ENCODE results near the gene SYNE2.

SYNE2 gene

DNA sequence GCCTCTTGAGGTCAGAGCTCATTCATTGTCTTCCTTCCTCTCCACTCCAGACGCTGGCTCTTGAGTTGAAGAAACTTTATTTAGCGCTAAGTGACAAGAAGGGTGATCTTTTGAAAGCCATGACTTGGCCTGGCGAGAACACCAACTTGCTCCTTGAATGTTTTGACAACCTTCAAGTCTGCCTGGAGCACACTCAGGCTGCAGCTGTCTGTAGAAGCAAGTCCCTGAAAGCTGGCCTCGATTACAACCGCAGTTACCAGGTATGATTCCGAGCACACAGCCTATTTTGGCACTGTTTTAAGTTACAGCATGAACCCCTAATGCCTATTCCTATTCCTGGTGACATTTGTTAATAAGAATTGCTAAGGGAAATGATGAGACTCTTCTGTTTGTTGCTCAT, 273.7 kb downstream of the SYNE2 start:
- Histone ChIP-seq H3K27ac (ENCODE audit: insufficient read depth, low read depth, low read length, poor library complexity, severe bottlenecking) (no peak overlapping the region), H3K4me1 (ENCODE audit: control insufficient read depth, insufficient read depth, low read length) (no peaks in the 10 kb centered on the region), H3K27me3 (ENCODE audit: control insufficient read depth, insufficient read depth, low read length, poor library complexity, severe bottlenecking) (no peaks in the 10 kb centered on the region), H3K36me3 (ENCODE audit: control insufficient read depth, insufficient read depth, low read length) (peaks cover 53% of the 10 kb centered on the region), H3K4me3 (ENCODE audit: insufficient read depth, low read depth, low read length) (no peak overlapping the region), H3K9me3 (ENCODE audit: control insufficient read depth, low read length) (no peaks in the 10 kb centered on the region)
- 95 to 96% methylated on average over 6 of the region's 6 CpGs for WGBS, 2 experiments

DNA sequence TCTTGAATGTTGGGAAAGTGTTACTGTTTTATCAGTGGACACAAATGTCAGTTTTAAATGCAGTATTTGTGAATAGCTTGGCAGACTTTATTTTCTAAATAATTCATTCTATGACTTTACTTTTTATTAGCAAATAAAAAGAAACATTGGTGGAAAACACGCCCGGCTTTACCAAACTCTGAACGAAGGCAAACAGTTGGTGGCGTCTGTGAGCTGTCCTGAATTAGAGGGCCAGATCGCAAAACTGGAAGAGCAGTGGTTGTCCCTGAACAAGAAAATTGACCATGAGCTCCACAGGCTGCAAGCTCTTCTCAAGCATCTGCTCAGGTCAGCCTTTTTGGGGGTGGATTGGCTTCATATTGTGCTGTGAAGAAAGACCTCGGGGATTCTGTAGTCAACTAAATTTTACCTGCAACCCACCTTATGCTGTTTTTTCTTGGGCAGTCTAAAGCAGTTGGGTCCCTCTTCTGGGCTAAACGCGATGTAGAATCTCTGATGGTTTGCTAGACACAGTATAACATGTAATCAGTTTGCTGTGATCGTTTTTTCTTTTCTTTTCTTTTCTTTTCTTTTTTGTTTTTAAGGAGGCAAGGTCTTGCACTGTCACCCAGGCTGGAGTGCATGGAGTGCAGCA, 285.0 kb downstream of the SYNE2 start:
- Histone ChIP-seq H3K4me3 (ENCODE audit: insufficient read depth, low read depth, low read length) (no peak overlapping the region), H3K27ac (ENCODE audit: insufficient read depth, low read depth, low read length, poor library complexity, severe bottlenecking) (no peak overlapping the region), H3K27me3 (ENCODE audit: control insufficient read depth, insufficient read depth, low read length, poor library complexity, severe bottlenecking) (no peaks in the 10 kb centered on the region), H3K36me3 (ENCODE audit: control insufficient read depth, insufficient read depth, low read length) (peaks cover 24% of the 10 kb centered on the region), H3K4me1 (ENCODE audit: control insufficient read depth, insufficient read depth, low read length) (no peaks in the 10 kb centered on the region), H3K9me3 (ENCODE audit: control insufficient read depth, low read length) (no peaks in the 10 kb centered on the region)
- WGBS, 2 experiments, result 91 to 92% methylated on average over 9 of the region's 9 CpGs

DNA sequence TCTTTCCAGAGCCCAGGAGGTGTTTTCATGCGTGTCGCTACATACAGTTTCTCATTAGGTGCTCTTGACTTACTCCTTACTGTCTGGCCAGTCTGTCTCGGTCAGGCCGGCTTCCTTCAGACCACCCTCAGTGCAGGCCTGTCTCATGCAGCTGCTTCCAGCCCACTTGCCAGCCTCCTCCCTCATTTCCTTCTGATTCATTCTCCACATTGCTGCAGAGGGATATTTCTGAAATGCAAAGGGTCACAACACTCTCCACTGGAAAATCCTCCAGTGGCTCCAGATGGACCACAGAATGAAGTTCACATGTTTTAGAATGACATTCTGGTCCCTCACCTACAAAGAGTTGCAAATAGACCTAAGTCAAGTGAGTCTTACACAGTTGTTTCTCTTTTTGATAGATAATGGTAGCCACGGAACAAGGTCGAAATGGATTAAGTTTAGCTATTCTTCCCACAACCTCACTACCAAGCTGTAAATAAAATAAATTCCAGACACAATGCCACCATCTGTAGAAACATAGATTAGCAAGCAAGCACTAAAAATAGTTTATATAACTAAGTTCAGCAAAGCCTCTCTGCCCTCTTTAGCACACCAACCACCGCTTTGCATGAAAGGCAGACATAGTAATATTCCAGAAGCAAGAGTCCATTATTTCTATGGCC, 294.5 kb downstream of the SYNE2 start:
- H3K4me3 ChIP-seq (ENCODE audit: insufficient read depth, low read depth, low read length), result no peak overlapping the region
- WGBS, 2 experiments, result 96% methylated on average over 6 to 7 of the region's 7 CpGs
- no peaks in the 10 kb centered on the region for H3K9me3 ChIP-seq (ENCODE audit: control insufficient read depth, low read length)
- H3K36me3 ChIP-seq (ENCODE audit: control insufficient read depth, insufficient read depth, low read length), result peaks cover 30% of the 10 kb centered on the region
- no peaks in the 10 kb centered on the region for H3K4me1 ChIP-seq (ENCODE audit: control insufficient read depth, insufficient read depth, low read length)
- no peak overlapping the region for H3K27ac ChIP-seq (ENCODE audit: insufficient read depth, low read depth, low read length, poor library complexity, severe bottlenecking)
- no peaks in the 10 kb centered on the region for H3K27me3 ChIP-seq (ENCODE audit: control insufficient read depth, insufficient read depth, low read length, poor library complexity, severe bottlenecking)

DNA sequence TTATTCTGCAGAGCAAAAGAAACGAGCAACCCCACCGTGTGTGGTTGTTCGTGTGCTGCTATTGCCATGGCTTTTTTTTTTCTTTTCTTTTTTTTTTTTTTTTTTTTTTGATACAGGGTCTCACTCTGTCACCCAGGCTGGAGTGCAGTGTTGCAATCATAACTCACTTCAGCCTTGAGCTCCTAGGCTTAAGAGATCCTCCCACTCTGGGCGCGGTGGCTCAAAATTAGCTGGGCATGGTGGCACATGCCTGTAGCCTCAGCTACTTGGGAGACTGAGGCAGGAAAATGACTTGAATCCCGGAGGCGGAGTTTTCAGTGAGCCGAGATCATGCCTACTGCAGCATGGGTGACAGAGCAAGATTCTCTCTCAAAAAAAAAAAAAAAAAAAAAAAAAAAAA, 297.1 kb downstream of the SYNE2 start:
- no peaks in the 10 kb centered on the region for H3K27me3 ChIP-seq (ENCODE audit: control insufficient read depth, insufficient read depth, low read length, poor library complexity, severe bottlenecking)
- no peaks in the 10 kb centered on the region for H3K4me1 ChIP-seq (ENCODE audit: control insufficient read depth, insufficient read depth, low read length)
- no peaks in the 10 kb centered on the region for H3K9me3 ChIP-seq (ENCODE audit: control insufficient read depth, low read length)
- peaks cover 21% of the 10 kb centered on the region for H3K36me3 ChIP-seq (ENCODE audit: control insufficient read depth, insufficient read depth, low read length)
- H3K27ac ChIP-seq (ENCODE audit: insufficient read depth, low read depth, low read length, poor library complexity, severe bottlenecking), result no peak overlapping the region
- 83 to 91% methylated on average over 8 of the region's 8 CpGs for WGBS, 2 experiments
- no peak overlapping the region for H3K4me3 ChIP-seq (ENCODE audit: insufficient read depth, low read depth, low read length)

DNA sequence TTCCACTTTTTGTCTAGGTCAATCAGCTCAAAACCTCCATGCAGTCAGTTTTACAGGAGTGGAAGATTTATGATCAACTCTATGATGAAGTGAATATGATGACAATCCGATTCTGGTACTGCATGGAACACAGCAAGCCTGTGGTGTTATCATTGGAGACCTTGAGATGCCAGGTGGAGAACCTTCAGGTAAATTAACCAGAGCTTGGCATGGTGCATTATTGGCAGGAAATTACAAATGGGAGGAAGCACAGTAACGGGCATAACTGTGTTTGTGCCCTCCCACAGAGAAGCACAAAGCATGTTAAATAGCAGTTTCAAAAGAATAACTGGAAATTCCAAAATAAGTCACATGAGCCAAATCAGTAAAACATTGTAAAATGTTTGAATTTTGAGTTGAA, 305.8 kb downstream of the SYNE2 start:
- no peak overlapping the region for H3K4me3 ChIP-seq (ENCODE audit: insufficient read depth, low read depth, low read length)
- 95 to 96% methylated on average over 2 of the region's 2 CpGs for WGBS, 2 experiments
- peaks cover 18% of the 10 kb centered on the region for H3K36me3 ChIP-seq (ENCODE audit: control insufficient read depth, insufficient read depth, low read length)
- H3K27ac ChIP-seq (ENCODE audit: insufficient read depth, low read depth, low read length, poor library complexity, severe bottlenecking), result no peak overlapping the region
- no peaks in the 10 kb centered on the region for H3K4me1 ChIP-seq (ENCODE audit: control insufficient read depth, insufficient read depth, low read length)
- H3K27me3 ChIP-seq (ENCODE audit: control insufficient read depth, insufficient read depth, low read length, poor library complexity, severe bottlenecking), result no peaks in the 10 kb centered on the region
- H3K9me3 ChIP-seq (ENCODE audit: control insufficient read depth, low read length), result no peaks in the 10 kb centered on the region

DNA sequence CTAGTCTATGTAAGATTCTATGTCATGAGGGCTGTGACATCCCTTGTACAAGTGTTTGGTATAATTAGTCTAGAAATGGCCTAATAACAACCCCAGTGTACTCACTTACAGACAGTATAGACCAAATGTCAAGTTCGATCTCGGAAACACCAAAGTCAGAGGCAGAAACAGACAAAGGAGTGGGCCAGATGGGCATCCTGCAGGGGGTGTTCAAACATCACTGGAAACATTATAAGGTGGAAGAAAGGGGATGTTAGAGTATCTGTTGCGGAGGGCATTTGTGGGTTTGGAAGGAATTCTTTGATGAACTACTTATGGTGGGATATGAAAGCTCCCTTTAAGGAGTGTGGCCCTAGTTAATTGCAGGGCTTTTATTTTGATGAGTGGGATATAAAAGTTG, 306.8 kb downstream of the SYNE2 start:
- Histone ChIP-seq H3K27me3 (ENCODE audit: control insufficient read depth, insufficient read depth, low read length, poor library complexity, severe bottlenecking) (no peaks in the 10 kb centered on the region), H3K36me3 (ENCODE audit: control insufficient read depth, insufficient read depth, low read length) (peaks cover 17% of the 10 kb centered on the region), H3K4me1 (ENCODE audit: control insufficient read depth, insufficient read depth, low read length) (no peaks in the 10 kb centered on the region), H3K4me3 (ENCODE audit: insufficient read depth, low read depth, low read length) (no peak overlapping the region), H3K27ac (ENCODE audit: insufficient read depth, low read depth, low read length, poor library complexity, severe bottlenecking) (no peak overlapping the region), H3K9me3 (ENCODE audit: control insufficient read depth, low read length) (no peaks in the 10 kb centered on the region)
- 93 to 97% methylated on average over 3 of the region's 3 CpGs for WGBS, 2 experiments

DNA sequence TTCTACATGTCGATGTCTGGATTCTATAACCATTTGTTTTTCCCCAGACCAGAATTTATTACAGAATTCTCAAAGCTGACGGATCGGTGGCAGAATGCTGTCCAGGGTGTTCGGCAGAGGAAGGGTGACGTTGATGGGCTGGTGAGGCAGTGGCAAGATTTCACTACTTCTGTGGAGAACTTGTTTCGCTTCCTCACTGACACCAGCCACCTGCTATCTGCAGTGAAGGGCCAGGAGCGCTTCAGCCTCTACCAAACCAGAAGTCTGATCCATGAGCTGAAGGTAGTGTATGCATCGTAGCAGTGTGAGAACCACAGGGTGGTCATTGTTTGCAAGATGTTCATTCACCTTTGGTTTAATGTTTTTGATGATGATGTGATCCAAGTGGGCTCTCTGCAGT, 317.4 kb downstream of the SYNE2 start:
- Histone ChIP-seq H3K27ac (ENCODE audit: insufficient read depth, low read depth, low read length, poor library complexity, severe bottlenecking) (no peak overlapping the region), H3K27me3 (ENCODE audit: control insufficient read depth, insufficient read depth, low read length, poor library complexity, severe bottlenecking) (no peaks in the 10 kb centered on the region), H3K36me3 (ENCODE audit: control insufficient read depth, insufficient read depth, low read length) (peaks cover 15% of the 10 kb centered on the region), H3K4me3 (ENCODE audit: insufficient read depth, low read depth, low read length) (no peak overlapping the region), H3K9me3 (ENCODE audit: control insufficient read depth, low read length) (no peaks in the 10 kb centered on the region), H3K4me1 (ENCODE audit: control insufficient read depth, insufficient read depth, low read length) (no peaks in the 10 kb centered on the region)
- 97 to 98% methylated on average over 8 of the region's 8 CpGs for WGBS, 2 experiments

DNA sequence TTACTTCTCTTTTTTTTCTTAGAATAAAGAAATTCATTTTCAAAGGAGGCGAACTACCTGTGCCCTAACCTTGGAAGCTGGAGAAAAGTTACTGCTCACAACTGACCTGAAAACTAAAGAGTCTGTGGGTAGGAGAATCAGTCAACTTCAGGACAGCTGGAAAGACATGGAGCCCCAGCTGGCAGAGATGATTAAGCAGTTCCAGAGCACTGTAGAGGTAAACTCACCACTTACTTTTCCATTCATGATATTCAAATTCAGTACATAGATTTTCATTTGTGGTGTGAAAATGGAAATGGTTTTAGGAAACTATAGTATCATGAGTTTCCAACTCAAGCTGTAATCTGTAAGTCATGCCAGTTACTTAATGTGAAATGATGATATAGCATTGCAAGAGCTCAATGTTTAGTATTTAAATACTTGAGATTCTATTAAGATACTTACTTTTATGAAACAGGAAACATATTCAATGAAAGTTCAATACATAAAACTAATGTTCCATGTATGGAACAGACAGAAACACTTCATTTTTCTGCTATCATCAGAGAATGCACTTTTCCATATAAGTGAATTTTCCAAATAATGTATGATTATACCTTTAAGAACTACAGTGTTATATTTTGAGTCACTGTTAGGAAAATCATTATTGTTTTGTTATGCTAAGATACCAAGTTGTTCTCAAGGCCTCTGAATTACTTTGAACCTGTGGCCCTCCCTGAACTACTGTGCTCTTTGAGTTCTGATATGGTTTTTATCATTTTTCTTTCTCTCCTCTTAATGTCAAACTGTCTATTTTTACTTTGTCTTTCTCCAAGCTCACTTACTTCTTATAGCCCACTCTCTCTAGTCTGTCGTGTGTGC, 322.3 kb downstream of the SYNE2 start:
- H3K9me3 ChIP-seq (ENCODE audit: control insufficient read depth, low read length), result no peaks in the 10 kb centered on the region
- no peaks in the 10 kb centered on the region for H3K4me1 ChIP-seq (ENCODE audit: control insufficient read depth, insufficient read depth, low read length)
- H3K4me3 ChIP-seq (ENCODE audit: insufficient read depth, low read depth, low read length), result no peak overlapping the region
- H3K36me3 ChIP-seq (ENCODE audit: control insufficient read depth, insufficient read depth, low read length), result peaks cover 11% of the 10 kb centered on the region
- 89 to 93% methylated on average over 1 of the region's 2 CpGs for WGBS, 2 experiments
- H3K27me3 ChIP-seq (ENCODE audit: control insufficient read depth, insufficient read depth, low read length, poor library complexity, severe bottlenecking), result no peaks in the 10 kb centered on the region
- no peak overlapping the region for H3K27ac ChIP-seq (ENCODE audit: insufficient read depth, low read depth, low read length, poor library complexity, severe bottlenecking)

DNA sequence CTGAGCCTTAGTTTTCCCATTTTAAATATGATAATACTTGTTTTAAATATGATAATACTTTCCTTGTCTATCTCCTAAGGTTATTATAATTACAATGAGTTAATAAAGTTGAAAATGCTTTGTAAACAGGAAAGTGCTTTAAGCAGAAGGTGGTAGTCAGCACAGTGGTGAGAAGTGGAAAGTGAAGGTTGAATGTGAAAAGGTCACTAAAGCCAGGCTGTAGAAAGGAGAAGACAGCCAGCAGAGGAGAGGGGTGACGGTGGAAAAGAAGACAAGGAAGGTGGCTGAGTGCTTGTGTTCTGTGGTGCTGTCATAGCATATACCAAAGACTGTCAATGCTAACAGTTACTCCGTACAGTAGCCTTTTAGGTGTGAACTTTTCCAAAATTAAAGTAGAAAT, 323.5 kb downstream of the SYNE2 start:
- no peaks in the 10 kb centered on the region for H3K4me1 ChIP-seq (ENCODE audit: control insufficient read depth, insufficient read depth, low read length)
- peaks cover 7% of the 10 kb centered on the region for H3K36me3 ChIP-seq (ENCODE audit: control insufficient read depth, insufficient read depth, low read length)
- no peak overlapping the region for H3K4me3 ChIP-seq (ENCODE audit: insufficient read depth, low read depth, low read length)
- H3K27me3 ChIP-seq (ENCODE audit: control insufficient read depth, insufficient read depth, low read length, poor library complexity, severe bottlenecking), result no peaks in the 10 kb centered on the region
- no peaks in the 10 kb centered on the region for H3K9me3 ChIP-seq (ENCODE audit: control insufficient read depth, low read length)
- 90 to 97% methylated on average over 2 of the region's 2 CpGs for WGBS, 2 experiments
- no peak overlapping the region for H3K27ac ChIP-seq (ENCODE audit: insufficient read depth, low read depth, low read length, poor library complexity, severe bottlenecking)

DNA sequence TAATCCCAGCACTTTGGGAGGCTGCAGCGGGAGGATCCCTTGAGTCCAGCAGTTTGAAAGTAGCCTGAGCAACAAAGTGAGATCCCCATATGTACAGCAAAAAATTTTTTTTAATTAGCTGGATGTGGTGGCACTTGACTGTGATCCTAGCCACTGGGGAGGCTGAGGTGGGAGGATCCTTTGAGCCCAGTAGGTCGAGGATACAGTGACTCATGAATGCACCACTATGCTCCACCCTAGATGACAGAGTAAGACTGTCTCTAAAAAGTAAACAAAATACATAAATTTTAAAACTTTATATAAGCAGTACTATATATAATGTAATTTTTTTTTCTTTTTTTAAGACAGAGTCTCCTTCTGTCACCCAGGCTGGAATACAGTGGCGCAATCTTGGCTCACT, 326.0 kb downstream of the SYNE2 start:
- WGBS, 2 experiments, result 79 to 87% methylated on average over 3 of the region's 3 CpGs

More for the DNA sequence above, 326.0 kb downstream of the SYNE2 start:
- Histone ChIP-seq H3K4me3 (ENCODE audit: insufficient read depth, low read depth, low read length) (no peak overlapping the region), H3K27me3 (ENCODE audit: control insufficient read depth, insufficient read depth, low read length, poor library complexity, severe bottlenecking) (no peaks in the 10 kb centered on the region), H3K36me3 (ENCODE audit: control insufficient read depth, insufficient read depth, low read length) (peaks cover 12% of the 10 kb centered on the region), H3K27ac (ENCODE audit: insufficient read depth, low read depth, low read length, poor library complexity, severe bottlenecking) (no peak overlapping the region), H3K9me3 (ENCODE audit: control insufficient read depth, low read length) (no peaks in the 10 kb centered on the region), H3K4me1 (ENCODE audit: control insufficient read depth, insufficient read depth, low read length) (no peaks in the 10 kb centered on the region)

Data from ectodermal cell (in vitro differentiated cells).